NK-92 (cell line): ENCODE results near the gene ARHGAP23.
"Not testable (repeated sequence)": the region's sequence is repeated elsewhere in the genome, so short reads cannot be mapped to it uniquely, and the experiment has no call there.

Experiments
- DNase-seq: peaks from one replicate; lab custom pipeline; 2025; ENCODE audit not compliant: unreplicated experiment; lab: John Stamatoyannopoulos, UW

The ARHGAP23 gene

GRCh38 chr17:38460716-38461630 lies 32.7 kb downstream of the ARHGAP23 start:
- no peak for DNase-seq

- no peak for DNase-seq
Measured at GRCh38 chr17:38461683-38462082, 33.4 kb downstream of the ARHGAP23 start.

GRCh38 chr17:38463451-38463858 lies 35.2 kb downstream of the ARHGAP23 start:
- DNase-seq: no peak

- no peak for DNase-seq
Measured at GRCh38 chr17:38464251-38464722, 36.0 kb downstream of the ARHGAP23 start.

GRCh38 chr17:38464723-38465390 lies 36.6 kb downstream of the ARHGAP23 start:
- no peak for DNase-seq

- no peak for DNase-seq
Measured at GRCh38 chr17:38465391-38466345, 37.4 kb downstream of the ARHGAP23 start.

- no peak for DNase-seq
Measured at GRCh38 chr17:38466346-38467315, 38.4 kb downstream of the ARHGAP23 start.

GRCh38 chr17:38467491-38467890 lies 39.2 kb downstream of the ARHGAP23 start:
- DNase-seq: no peak

- no peak for DNase-seq
Measured at GRCh38 chr17:38469875-38470274, 41.6 kb downstream of the ARHGAP23 start.

- not testable (repeated sequence) for DNase-seq
Measured at GRCh38 chr17:38471253-38471652, 43.0 kb downstream of the ARHGAP23 start.

GRCh38 chr17:38474666-38475065 lies 46.4 kb downstream of the ARHGAP23 start:
- DNase-seq: not testable (repeated sequence)

- DNase-seq: no peak
Measured at GRCh38 chr17:38476549-38476948, 48.3 kb downstream of the ARHGAP23 start.

GRCh38 chr17:38477417-38477816 lies 49.2 kb downstream of the ARHGAP23 start:
- not testable (repeated sequence) for DNase-seq

- not testable (repeated sequence) for DNase-seq
Measured at GRCh38 chr17:38477951-38478350, 49.7 kb downstream of the ARHGAP23 start.

- not testable (repeated sequence) for DNase-seq
Measured at GRCh38 chr17:38478667-38479066, 50.4 kb downstream of the ARHGAP23 start.

GRCh38 chr17:38482039-38482699 lies 53.9 kb downstream of the ARHGAP23 start:
- DNase-seq: not testable (repeated sequence)

- DNase-seq: not testable (repeated sequence)
Measured at GRCh38 chr17:38482700-38483043, 54.4 kb downstream of the ARHGAP23 start.

GRCh38 chr17:38484242-38485145 lies 56.2 kb downstream of the ARHGAP23 start:
- not testable (repeated sequence) for DNase-seq
